Stomach smooth muscle (tissue), 2 donors: ENCODE measurements around the gene LMF1.

Experiments
- H3K27ac ChIP-seq: one replicate; pipeline ENCODE4 v1.7.0; 2013; ENCODE audit warnings: mild to moderate bottlenecking, low read length, inconsistent platforms
- H3K27me3 ChIP-seq, 2 donors: one replicate each; pipeline ENCODE4 v1.7.0; 2013; ENCODE audit warnings: low read length in 2 of 2; ENCODE audit not compliant: insufficient read depth in 2 of 2, control insufficient read depth in 1 of 2
- H3K36me3 ChIP-seq, 2 donors: one replicate each; pipeline ENCODE4 v1.7.0; 2013; ENCODE audit warnings: low read length in 2 of 2; ENCODE audit not compliant: control insufficient read depth in 2 of 2, insufficient read depth in 2 of 2
- H3K4me1 ChIP-seq: one replicate; pipeline ENCODE4 v1.7.0; 2013; ENCODE audit warnings: low read length; ENCODE audit not compliant: control insufficient read depth, insufficient read depth
- H3K4me3 ChIP-seq, 2 donors: one replicate each; pipeline ENCODE4 v1.7.0; 2013; ENCODE audit warnings: low read length in 2 of 2
- H3K9ac ChIP-seq, 2 donors: one replicate each; pipeline ENCODE4 v1.7.0; 2013; ENCODE audit warnings: low read length in 2 of 2, mild to moderate bottlenecking in 1 of 2
- H3K9me3 ChIP-seq, 2 donors: one replicate each; pipeline ENCODE4 v1.7.0; 2013; ENCODE audit warnings: low read length in 2 of 2; ENCODE audit not compliant: control insufficient read depth in 2 of 2
- donor health status: healthy.
- donor health status: Pancreatic carcinoma.

Gene LMF1

GRCh38 chr16:847681-848445 lies 122.9 kb downstream of the LMF1 start:
- H3K9me3 ChIP-seq: no peaks in the 10 kb centered on the region
- H3K27ac ChIP-seq: no peak overlapping the region
- H3K4me1 ChIP-seq: no peaks in the 10 kb centered on the region
- no peaks in the 10 kb centered on the region for H3K27me3 ChIP-seq
- H3K4me3 ChIP-seq: no peak overlapping the region
- no peak overlapping the region for H3K9ac ChIP-seq
- peaks cover 0 to 2% of the 10 kb centered on the region in 2 donors for H3K36me3 ChIP-seq

- H3K36me3 ChIP-seq: peaks cover 0 to 2% of the 10 kb centered on the region in 2 donors
- no peaks in the 10 kb centered on the region for H3K9me3 ChIP-seq
- no peak overlapping the region for H3K9ac ChIP-seq
- no peak overlapping the region for H3K27ac ChIP-seq
- H3K27me3 ChIP-seq: no peaks in the 10 kb centered on the region
- H3K4me3 ChIP-seq: no peak overlapping the region
- H3K4me1 ChIP-seq: no peaks in the 10 kb centered on the region
Observed at GRCh38 chr16:847151-847550, 123.6 kb downstream of the LMF1 start.

GRCh38 chr16:845351-845745 lies 125.4 kb downstream of the LMF1 start:
- Histone ChIP-seq H3K4me1 (no peaks in the 10 kb centered on the region), H3K9ac (no peak overlapping the region), H3K36me3 (peaks cover 0 to 2% of the 10 kb centered on the region in 2 donors), H3K9me3 (no peaks in the 10 kb centered on the region), H3K27ac (no peak overlapping the region), H3K27me3 (peaks cover 3% of the 10 kb centered on the region in 2 donors), H3K4me3 (no peak overlapping the region)

- no peaks in the 10 kb centered on the region for H3K4me1 ChIP-seq
- H3K27ac ChIP-seq: no peak overlapping the region
- no peaks in the 10 kb centered on the region for H3K9me3 ChIP-seq
- peaks cover 0 to 2% of the 10 kb centered on the region in 2 donors for H3K36me3 ChIP-seq
- no peak overlapping the region for H3K4me3 ChIP-seq
- H3K9ac ChIP-seq: no peak overlapping the region
- H3K27me3 ChIP-seq: peaks cover 3 to 8% of the 10 kb centered on the region in 2 donors
Observed at GRCh38 chr16:844638-845350, 126.0 kb downstream of the LMF1 start.

GRCh38 chr16:843771-844170 lies 127.0 kb downstream of the LMF1 start:
- Histone ChIP-seq H3K9me3 (no peaks in the 10 kb centered on the region), H3K4me1 (no peaks in the 10 kb centered on the region), H3K27ac (no peak overlapping the region), H3K27me3 (peaks cover 3 to 18% of the 10 kb centered on the region in 2 donors), H3K4me3 (no peak overlapping the region), H3K9ac (no peak overlapping the region), H3K36me3 (peaks cover 0 to 2% of the 10 kb centered on the region in 2 donors)

- H3K27me3 ChIP-seq: peaks cover 3 to 19% of the 10 kb centered on the region in 2 donors
- H3K4me3 ChIP-seq: no peak overlapping the region
- peaks cover 0 to 2% of the 10 kb centered on the region in 2 donors for H3K36me3 ChIP-seq
- H3K27ac ChIP-seq: no peak overlapping the region
- H3K9ac ChIP-seq: no peak overlapping the region
- no peaks in the 10 kb centered on the region for H3K9me3 ChIP-seq
- no peaks in the 10 kb centered on the region for H3K4me1 ChIP-seq
Observed at GRCh38 chr16:842711-843560, 127.8 kb downstream of the LMF1 start.

- H3K36me3 ChIP-seq: peaks cover 0 to 2% of the 10 kb centered on the region in 2 donors
- peaks cover 3 to 19% of the 10 kb centered on the region in 2 donors for H3K27me3 ChIP-seq
- no peaks in the 10 kb centered on the region for H3K9me3 ChIP-seq
- H3K27ac ChIP-seq: no peak overlapping the region
- no peak overlapping the region for H3K9ac ChIP-seq
- H3K4me1 ChIP-seq: no peaks in the 10 kb centered on the region
- no peak overlapping the region for H3K4me3 ChIP-seq
Observed at GRCh38 chr16:842061-842476, 128.7 kb downstream of the LMF1 start.

- Histone ChIP-seq H3K9me3 (peaks cover 0 to 5% of the 10 kb centered on the region in 2 donors), H3K27me3 (peaks cover 3 to 19% of the 10 kb centered on the region in 2 donors)
Observed at GRCh38 chr16:841455-842060, 129.2 kb downstream of the LMF1 start.

GRCh38 chr16:840561-841454 lies 130.0 kb downstream of the LMF1 start:
- Histone ChIP-seq H3K4me3 (no peak overlapping the region), H3K27ac (no peak overlapping the region), H3K4me1 (no peaks in the 10 kb centered on the region)

More at GRCh38 chr16:841455-842060, 129.2 kb downstream of the LMF1 start:
- Histone ChIP-seq H3K4me1 (no peaks in the 10 kb centered on the region), H3K36me3 (peaks cover 0 to 2% of the 10 kb centered on the region in 2 donors), H3K27ac (no peak overlapping the region), H3K9ac (no peak overlapping the region), H3K4me3 (no peak overlapping the region)

More at GRCh38 chr16:840561-841454, 130.0 kb downstream of the LMF1 start:
- H3K9me3 ChIP-seq: peaks cover 4 to 12% of the 10 kb centered on the region in 2 donors
- no peaks in the 10 kb centered on the region for H3K36me3 ChIP-seq
- H3K9ac ChIP-seq: no peak overlapping the region
- peaks cover 3 to 19% of the 10 kb centered on the region in 2 donors for H3K27me3 ChIP-seq
